HepG2 (cell line): Measurements from ENCODE around the gene TICAM2.

Source experiments
- ATF6 ChIP-seq: sonication (generic); formaldehyde crosslinking; conservative IDR thresholded peaks from 2 replicates; pipeline ENCODE4 v1.4.0; 2020; ENCODE audit warnings: missing genetic modification reagents
- CTCF ChIP-seq: sonication (generic); formaldehyde crosslinking; IDR thresholded peaks from 2 replicates; pipeline ENCODE4 v1.5.0; 2020; ENCODE audit warnings: mild to moderate bottlenecking, missing genetic modification reagents, moderate library complexity
- MYC ChIP-seq: sonication (generic); formaldehyde crosslinking; IDR thresholded peaks from 2 replicates; pipeline ENCODE4 v1.9.0; 2021; ENCODE audit warnings: missing genetic modification reagents, borderline replicate concordance
- PAXIP1 ChIP-seq: sonication (generic); formaldehyde crosslinking; conservative IDR thresholded peaks from 2 replicates; pipeline ENCODE4 v1.4.0; 2020; ENCODE audit warnings: mild to moderate bottlenecking, missing genetic modification reagents, moderate library complexity
- PCBP1 ChIP-seq: fragments of 200-400 bp; formaldehyde crosslinking; IDR thresholded peaks from 2 replicates; pipeline ENCODE4 v1.6.1; 2017; ENCODE audit warnings: mild to moderate bottlenecking, low read depth, low read length, borderline replicate concordance
- POLR2AphosphoS5 ChIP-seq: IDR thresholded peaks from 2 replicates; pipeline ENCODE4 v1.6.1; 2012; ENCODE audit warnings: low read depth, low read length
- PRDM15 ChIP-seq: sonication (generic); formaldehyde crosslinking; IDR thresholded peaks from 2 replicates; pipeline ENCODE4 v1.4.0; 2020; ENCODE audit warnings: missing genetic modification reagents
- SIN3A ChIP-seq: IDR thresholded peaks from 2 replicates; pipeline ENCODE4 v1.6.1; 2011; ENCODE audit warnings: low read depth, mild to moderate bottlenecking, control low read depth, low read length, borderline replicate concordance
- TIGD3 ChIP-seq: sonication (generic); formaldehyde crosslinking; IDR thresholded peaks from 2 replicates; pipeline ENCODE4 v1.5.1; 2020; ENCODE audit warnings: mild to moderate bottlenecking, missing genetic modification reagents, borderline replicate concordance
- ZFP36 ChIP-seq: fragments of 150-350 bp; IDR thresholded peaks from 2 replicates; pipeline ENCODE4 v1.6.1; 2018; ENCODE audit warnings: borderline replicate concordance, low read length, low read depth; ENCODE audit not compliant: partially characterized antibody
- ZNF407 ChIP-seq: sonication (generic); formaldehyde crosslinking; IDR thresholded peaks from one replicate; pipeline ENCODE4 v1.5.1; 2020; ENCODE audit warnings: mild to moderate bottlenecking, missing genetic modification reagents; ENCODE audit errors: not compliant biosample characterization
- ZNF558 ChIP-seq: sonication (generic); formaldehyde crosslinking; IDR thresholded peaks from 2 replicates; pipeline ENCODE4 v1.9.0; 2022; ENCODE audit warnings: mild to moderate bottlenecking, missing genetic modification reagents, borderline replicate concordance
- ZNF740 ChIP-seq: sonication (generic); formaldehyde crosslinking; IDR thresholded peaks from 2 replicates; pipeline ENCODE4 v1.4.0; 2020; ENCODE audit warnings: missing genetic modification reagents

GRCh38 chr5:115599502-115599901 is 2.8 kb downstream of the TICAM2 start:
- TF ChIP-seq PRDM15 (CRISPR knock-in tag) (no peak), ZFP36 (no peak), CTCF (CRISPR knock-in tag) (no peak), ZNF740 (CRISPR knock-in tag) (no peak), ZNF407 (no peak), MYC (no peak), PCBP1 (no peak), ATF6 (no peak), ZNF558 (CRISPR knock-in tag) (no peak), TIGD3 (no peak), SIN3A (no peak), POLR2AphosphoS5 (no peak), PAXIP1 (CRISPR knock-in tag) (no peak)
